ENCODE data around the gene CARMIL3. TPM values are rescaled to one million over a fixed set of nuclear protein-coding genes. Genes with fewer than 3 reads are reported as not detected.

CARMIL3 gene
- total RNA-seq, 1 experiment from 2014 or later, result not detected

- POLR2A ChIA-PET, result interaction anchor here (0.5 kb wide), 1 partner anchor 66 kb away, joined by 3 read pairs; no protein-coding TSS in a partner anchor
- no peak overlapping the region for H3K4me3 Mint-ChIP-seq (ENCODE audit: unreplicated experiment)
- H3K27me3 Mint-ChIP-seq (ENCODE audit: insufficient read depth, unreplicated experiment), result peaks cover 12% of the 10 kb centered on the region
- no peak for TF ChIP-seq CTCF (IDR thresholded peaks at IDR 0.05; ENCODE audit: unreplicated experiment)
- DNase-seq (ENCODE audit: unreplicated experiment), result no peak
- intact Hi-C loops (cut with micrococcal nuclease), result no loop called here
- H3K4me1 Mint-ChIP-seq (ENCODE audit: insufficient read depth, unreplicated experiment), result no peaks in the 10 kb centered on the region
- BruUV-seq (replicated peaks), result no TSS peak
- H3K36me3 Mint-ChIP-seq (ENCODE audit: insufficient read depth, unreplicated experiment), result peaks cover 6% of the 10 kb centered on the region
- H3K9me3 Mint-ChIP-seq (ENCODE audit: unreplicated experiment), result no peaks in the 10 kb centered on the region
- H3K27ac Mint-ChIP-seq (ENCODE audit: low read depth, unreplicated experiment), result no peak overlapping the region
- CTCF ChIA-PET, result interaction anchor here (0.7 to 2.0 kb wide), 3 partner anchors 22 to 72 kb away, joined by 3 to 6 read pairs (median 3); no protein-coding TSS in a partner anchor
Measured at GRCh38 chr14:24085215-24085614, 33.4 kb downstream of the CARMIL3 start.

- Mint-ChIP-seq H3K36me3 (ENCODE audit: insufficient read depth, unreplicated experiment) (peaks cover 11% of the 10 kb centered on the region), H3K4me3 (ENCODE audit: unreplicated experiment) (no peak overlapping the region), H3K27me3 (ENCODE audit: insufficient read depth, unreplicated experiment) (peaks cover 12% of the 10 kb centered on the region), H3K9me3 (ENCODE audit: unreplicated experiment) (no peaks in the 10 kb centered on the region), H3K4me1 (ENCODE audit: insufficient read depth, unreplicated experiment) (no peaks in the 10 kb centered on the region), H3K27ac (ENCODE audit: low read depth, unreplicated experiment) (no peak overlapping the region)
- DNase-seq (ENCODE audit: unreplicated experiment), result no peak
- intact Hi-C loops (cut with micrococcal nuclease), result no loop called here
- BruUV-seq (replicated peaks), result no TSS peak
- POLR2A ChIA-PET, result interaction anchor here (0.7 to 1.0 kb wide), 2 partner anchors 10 to 29 kb away, joined by 3 to 4 read pairs; partner anchors contain the start of genes DCAF11 and NRL
- no peak for TF ChIP-seq CTCF (IDR thresholded peaks at IDR 0.05; ENCODE audit: unreplicated experiment)
- CTCF ChIA-PET, result interaction anchor here (0.6 to 2.0 kb wide), 4 partner anchors 14 to 29 kb away, joined by 3 to 6 read pairs (median 4); no protein-coding TSS in a partner anchor
Measured at GRCh38 chr14:24086193-24086955, 34.6 kb downstream of the CARMIL3 start.

- CTCF ChIA-PET, result interaction anchor here (0.6 kb wide), 1 partner anchor 30 kb away, joined by 5 read pairs; no protein-coding TSS in a partner anchor
- no peak overlapping the region for H3K4me3 Mint-ChIP-seq (ENCODE audit: unreplicated experiment)
- peaks cover 11% of the 10 kb centered on the region for H3K36me3 Mint-ChIP-seq (ENCODE audit: insufficient read depth, unreplicated experiment)
- no peak for TF ChIP-seq CTCF (IDR thresholded peaks at IDR 0.05; ENCODE audit: unreplicated experiment)
- no TSS peak for BruUV-seq (replicated peaks)
- DNase-seq (ENCODE audit: unreplicated experiment), result no peak
- H3K9me3 Mint-ChIP-seq (ENCODE audit: unreplicated experiment), result no peaks in the 10 kb centered on the region
- H3K27me3 Mint-ChIP-seq (ENCODE audit: insufficient read depth, unreplicated experiment), result peaks cover 8% of the 10 kb centered on the region
- H3K27ac Mint-ChIP-seq (ENCODE audit: low read depth, unreplicated experiment), result no peak overlapping the region
- H3K4me1 Mint-ChIP-seq (ENCODE audit: insufficient read depth, unreplicated experiment), result no peaks in the 10 kb centered on the region
- POLR2A ChIA-PET, result interaction anchor here (0.7 kb wide), 1 partner anchor 9 kb away, joined by 3 read pairs; no protein-coding TSS in a partner anchor
- intact Hi-C loops (cut with micrococcal nuclease), result no loop called here
Measured at GRCh38 chr14:24087004-24087403, 35.2 kb downstream of the CARMIL3 start.

- Mint-ChIP-seq H3K36me3 (ENCODE audit: insufficient read depth, unreplicated experiment) (peaks cover 11% of the 10 kb centered on the region), H3K4me3 (ENCODE audit: unreplicated experiment) (no peak overlapping the region), H3K4me1 (ENCODE audit: insufficient read depth, unreplicated experiment) (no peaks in the 10 kb centered on the region), H3K9me3 (ENCODE audit: unreplicated experiment) (no peaks in the 10 kb centered on the region), H3K27me3 (ENCODE audit: insufficient read depth, unreplicated experiment) (no peaks in the 10 kb centered on the region), H3K27ac (ENCODE audit: low read depth, unreplicated experiment) (no peak overlapping the region)
- DNase-seq (ENCODE audit: unreplicated experiment), result no peak
- intact Hi-C loops (cut with micrococcal nuclease), result no loop called here
- no peak for TF ChIP-seq CTCF (IDR thresholded peaks at IDR 0.05; ENCODE audit: unreplicated experiment)
- POLR2A ChIA-PET, result no interaction called here
- BruUV-seq (replicated peaks), result no TSS peak
- CTCF ChIA-PET, result interaction anchor here (0.8 to 11.2 kb wide), 4 partner anchors 9 to 111 kb away, joined by 4 to 272 read pairs (median 5); no protein-coding TSS in a partner anchor
Measured at GRCh38 chr14:24088095-24088494, 36.3 kb downstream of the CARMIL3 start.
